ENCODE results near the gene NDUFS7. TPM values are rescaled to one million over a fixed set of nuclear protein-coding genes. Genes with fewer than 3 reads are reported as not detected.

The NDUFS7 gene
- total RNA-seq, 6 experiments from 2014 or later = 91.9 to 105 (median 97.6) TPM

GRCh38 chr19:1389033-1389940, 5.6 kb downstream of the NDUFS7 start:
- H3K9me3 Mint-ChIP-seq = no peaks in the 10 kb centered on the region
- peaks cover 5% of the 10 kb centered on the region; the same call in 1 of the 2 replicates for H3K4me1 Mint-ChIP-seq (ENCODE audit: low read depth)
- H3K27ac Mint-ChIP-seq = no peak overlapping the region
- H3K36me3 Mint-ChIP-seq (ENCODE audit: low read depth) = peaks cover 21% of the 10 kb centered on the region
- no peak for DNase-seq
- no peak for TF ChIP-seq CTCF (IDR thresholded peaks at IDR 0.05)
- H3K27me3 Mint-ChIP-seq (ENCODE audit: insufficient read depth) = peaks cover 1% of the 10 kb centered on the region; the same call in 1 of the 2 replicates
- H3K4me3 Mint-ChIP-seq = no peak overlapping the region

GRCh38 chr19:1390890-1391423, 7.2 kb downstream of the NDUFS7 start:
- no peak for TF ChIP-seq CTCF (IDR thresholded peaks at IDR 0.05)
- Mint-ChIP-seq H3K27me3 (ENCODE audit: insufficient read depth) (no peaks in the 10 kb centered on the region), H3K36me3 (ENCODE audit: low read depth) (peaks cover 21% of the 10 kb centered on the region), H3K27ac (no peak overlapping the region), H3K9me3 (no peaks in the 10 kb centered on the region), H3K4me3 (no peak overlapping the region), H3K4me1 (ENCODE audit: low read depth) (no peaks in the 10 kb centered on the region)
- no peak for DNase-seq

- Mint-ChIP-seq H3K4me1 (ENCODE audit: low read depth) (no peaks in the 10 kb centered on the region), H3K4me3 (no peak overlapping the region), H3K27ac (no peak overlapping the region), H3K9me3 (no peaks in the 10 kb centered on the region), H3K27me3 (ENCODE audit: insufficient read depth) (no peaks in the 10 kb centered on the region), H3K36me3 (ENCODE audit: low read depth) (peaks cover 21% of the 10 kb centered on the region)
- DNase-seq = no peak
- no peak; the same call in 1 of the 2 replicates for TF ChIP-seq CTCF (IDR thresholded peaks at IDR 0.05)
These were observed 8.7 kb downstream of the NDUFS7 start for GRCh38 chr19:1392407-1392806.

GRCh38 chr19:1392939-1393530, 9.3 kb downstream of the NDUFS7 start:
- Mint-ChIP-seq H3K27me3 (ENCODE audit: insufficient read depth) (0 out of 2 replicates have a peak, but pooled peaks cover 1% of the 10 kb centered on the region), H3K36me3 (ENCODE audit: low read depth) (peaks cover 21% of the 10 kb centered on the region), H3K4me3 (no peak overlapping the region), H3K9me3 (no peaks in the 10 kb centered on the region), H3K27ac (no peak overlapping the region), H3K4me1 (ENCODE audit: low read depth) (no peaks in the 10 kb centered on the region)
- no peak for DNase-seq
- no peak for TF ChIP-seq CTCF (IDR thresholded peaks at IDR 0.05)

GRCh38 chr19:1393841-1394240, 10.1 kb downstream of the NDUFS7 start:
- Mint-ChIP-seq H3K9me3 (no peaks in the 10 kb centered on the region), H3K27me3 (ENCODE audit: insufficient read depth) (0 out of 2 replicates have a peak, but pooled peaks cover 1% of the 10 kb centered on the region), H3K36me3 (ENCODE audit: low read depth) (peaks cover 19% of the 10 kb centered on the region), H3K27ac (no peak overlapping the region), H3K4me1 (ENCODE audit: low read depth) (no peaks in the 10 kb centered on the region), H3K4me3 (no peak overlapping the region)
- TF ChIP-seq CTCF (IDR thresholded peaks at IDR 0.05) = no peak
- DNase-seq = no peak

Measured in HFFc6 (cell line).